GM18951 (cell line): Measurements from ENCODE around the gene GAR1.
"Not testable (repeated sequence)": the region's sequence is repeated elsewhere in the genome, so short reads cannot be mapped to it uniquely, and the experiment has no call there.

Source experiments
- POLR2A ChIP-seq: IDR thresholded peaks from 4 replicates; pipeline ENCODE4 v1.6.1; 2011; ENCODE audit warnings: mild to moderate bottlenecking; ENCODE audit not compliant: insufficient read length, insufficient read depth; ENCODE audit errors: extremely low read depth
- in situ Hi-C: fragments of 300-500 bp; cut with MboI; formaldehyde crosslinking; loops from one replicate; pipeline ENCODE4 v1.12.0; 2022; ENCODE audit warnings: low sequenced_read_pairs, mixed read lengths, inconsistent platforms; ENCODE audit not compliant: unreplicated experiment

GAR1 gene

GRCh38 chr4:109815151-109816081 lies at the start of gene GAR1:
Gene GAR1, plus strand, starts transcription at chr4:109815762. Its CDS starts 403 bp downstream, at chr4:109816165.
- peak; percentile 68 for TF ChIP-seq POLR2A
- in situ Hi-C loops: no loop called here

GRCh38 chr4:109782092-109782491 lies 33.5 kb upstream of the GAR1 start:
- in situ Hi-C loops: not testable (repeated sequence)

GRCh38 chr4:109786846-109787245 lies 28.7 kb upstream of the GAR1 start:
- in situ Hi-C loops: no loop called here
- TF ChIP-seq POLR2A: no peak

GRCh38 chr4:109787807-109788206 lies 27.8 kb upstream of the GAR1 start:
- in situ Hi-C loops: no loop called here
- no peak for TF ChIP-seq POLR2A

GRCh38 chr4:109795059-109795458 lies 20.5 kb upstream of the GAR1 start:
- TF ChIP-seq POLR2A: no peak
- in situ Hi-C loops: no loop called here

GRCh38 chr4:109798866-109799265 lies 16.7 kb upstream of the GAR1 start:
- no peak for TF ChIP-seq POLR2A
- in situ Hi-C loops: no loop called here

GRCh38 chr4:109801099-109801789 lies 14.3 kb upstream of the GAR1 start:
- in situ Hi-C loops: loop anchor here (10.0 kb wide), 1 partner anchor 376 kb away; no protein-coding TSS in a partner anchor
- no peak for TF ChIP-seq POLR2A

- TF ChIP-seq POLR2A: no peak
- in situ Hi-C loops: loop anchor here (10.0 kb wide), 1 partner anchor 377 kb away; no protein-coding TSS in a partner anchor
Measured at GRCh38 chr4:109801895-109802319, 13.7 kb upstream of the GAR1 start, which contains the start of gene CFI. Gene CFI, minus strand, starts transcription at chr4:109801999. Its CDS starts 28 bp downstream, at chr4:109801971.

GRCh38 chr4:109803924-109804571 lies 11.5 kb upstream of the GAR1 start:
- in situ Hi-C loops: loop anchor here (10.0 kb wide), 1 partner anchor 379 kb away; no protein-coding TSS in a partner anchor
- no peak for TF ChIP-seq POLR2A

GRCh38 chr4:109809655-109810054 lies 5.9 kb upstream of the GAR1 start:
- in situ Hi-C loops: loop anchor here (10.0 kb wide), 1 partner anchor 385 kb away; no protein-coding TSS in a partner anchor
- no peak for TF ChIP-seq POLR2A

- in situ Hi-C loops: no loop called here
- TF ChIP-seq POLR2A: no peak
Measured at GRCh38 chr4:109810552-109811387, 4.8 kb upstream of the GAR1 start.

- TF ChIP-seq POLR2A: no peak
- in situ Hi-C loops: no loop called here
Measured at GRCh38 chr4:109811707-109812106, 3.9 kb upstream of the GAR1 start.

GRCh38 chr4:109816082-109816442 lies 500 bp downstream of the GAR1 start:
- in situ Hi-C loops: no loop called here
- TF ChIP-seq POLR2A: no peak

- no peak for TF ChIP-seq POLR2A
- in situ Hi-C loops: no loop called here
Measured at GRCh38 chr4:109816894-109817293, 1.3 kb downstream of the GAR1 start.
